Endodermal cell (in vitro differentiated cells): ENCODE data around the gene NCOA5. TPM values are rescaled to one million over a fixed set of nuclear protein-coding genes. Genes with fewer than 3 reads are reported as not detected.

Experiments
- DNase-seq: peaks from one replicate; pipeline ENCODE4 v3.0.0-alpha.2; 2017
- H3K27ac ChIP-seq: 2 replicates; pipeline ENCODE4 v1.5.1; 2013; ENCODE audit warnings: mild to moderate bottlenecking, low read depth, low read length, moderate library complexity
- H3K27me3 ChIP-seq: 2 replicates; pipeline ENCODE4 v1.6.1; 2013; ENCODE audit warnings: mild to moderate bottlenecking, low read length, moderate library complexity; ENCODE audit not compliant: insufficient read depth, control insufficient read depth, poor library complexity, severe bottlenecking
- H3K36me3 ChIP-seq: 2 replicates; pipeline ENCODE4 v1.7.0; 2013; ENCODE audit warnings: mild to moderate bottlenecking, low read length, moderate library complexity; ENCODE audit not compliant: control insufficient read depth, insufficient read depth
- H3K4me1 ChIP-seq: one replicate; pipeline ENCODE4 v1.7.0; 2013; ENCODE audit warnings: low read length; ENCODE audit not compliant: control insufficient read depth, insufficient read depth
- H3K4me3 ChIP-seq: 2 replicates; pipeline ENCODE4 v1.5.1; 2013; ENCODE audit warnings: mild to moderate bottlenecking, low read length, moderate library complexity
- H3K9ac ChIP-seq: 2 replicates; pipeline ENCODE4 v1.6.1; 2013; ENCODE audit warnings: mild to moderate bottlenecking, low read length, moderate library complexity; ENCODE audit not compliant: poor library complexity, severe bottlenecking; ENCODE audit errors: extremely low read depth
- H3K9me3 ChIP-seq: 2 replicates; pipeline ENCODE4 v1.6.1; 2013; ENCODE audit warnings: mild to moderate bottlenecking, low read length, moderate library complexity; ENCODE audit not compliant: control insufficient read depth
- H3K27ac Mint-ChIP-seq: 2 replicates; pipeline ENCODE4 v1.8.0; 2020; ENCODE audit warnings: mixed read lengths
- H3K27me3 Mint-ChIP-seq: 2 replicates; pipeline ENCODE4 v1.8.0; 2021; ENCODE audit warnings: mild to moderate bottlenecking, mixed read lengths; ENCODE audit not compliant: insufficient read depth
- H3K36me3 Mint-ChIP-seq: 2 replicates; pipeline ENCODE4 v1.8.0; 2020; ENCODE audit warnings: low read depth, mixed read lengths
- H3K4me1 Mint-ChIP-seq: 2 replicates; pipeline ENCODE4 v1.8.0; 2020; ENCODE audit warnings: mixed read lengths
- H3K4me3 Mint-ChIP-seq: 2 replicates; pipeline ENCODE4 v1.8.0; 2020; ENCODE audit warnings: mild to moderate bottlenecking, moderate library complexity, mixed read lengths
- H3K9me3 Mint-ChIP-seq: 2 replicates; pipeline ENCODE4 v1.8.0; 2020; ENCODE audit warnings: mild to moderate bottlenecking, mixed read lengths
- WGBS, 2 experiments: methylation state at CpG; one replicate each; pipeline versions ENCODE4 v1.1.5 to v1.1.7; 2013; ENCODE audit warnings: missing lambda C conversion rate in 2 of 2, mixed read lengths in 1 of 2; ENCODE audit not compliant: insufficient coverage in 1 of 2, insufficient read length in 1 of 2; 5-methylcytosine and 5-hydroxymethylcytosine counted together
- total RNA-seq, 2 donors: library from RNA; stranded (reverse); fragmentation: NEBNext Ultra II Directional in 1 of 2; extraction: Animal tissue kit (Norgen Biotek cat#: 25700) in 1 of 2; gene quantifications; 2 replicates in 1 of 2; 3 replicates in 1 of 2; pipeline ENCODE4 v1.2.1, GENCODE V29; 2021
- TF ChIP-seq, protein P1 (sequence below): fragments of 200-600 bp; sonication (generic); conservative IDR thresholded peaks from 2 replicates; pipeline ENCODE4 v1.5.0; 2021; ENCODE audit warnings: antibody characterized with exemption, mild to moderate bottlenecking

Gene NCOA5
- total RNA-seq, 2 donors from 2014 or later = 19.3 to 28.7 TPM

DNA sequence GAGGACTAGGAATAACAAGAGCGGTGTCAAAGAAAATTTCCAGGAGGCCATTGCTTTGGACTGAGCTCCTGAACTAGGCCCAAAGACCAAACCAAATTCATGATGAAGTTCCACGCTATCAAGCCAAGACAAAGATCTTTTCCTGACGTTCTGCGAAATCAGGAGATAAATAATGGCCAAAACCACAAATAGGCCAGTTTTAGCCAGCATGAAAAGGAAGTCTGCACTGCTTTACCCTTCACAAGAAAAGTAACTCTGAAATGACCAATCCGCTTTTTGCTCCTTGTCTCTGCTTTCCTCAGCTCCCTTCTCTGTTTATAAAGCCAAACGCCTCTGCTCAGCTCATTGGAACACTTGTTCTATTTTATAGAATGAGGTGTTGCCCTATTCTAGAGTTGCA, 6.7 kb downstream of the NCOA5 start:
- Mint-ChIP-seq H3K4me3 (no peak overlapping the region), H3K4me1 (peaks cover 66% of the 10 kb centered on the region)

DNA sequence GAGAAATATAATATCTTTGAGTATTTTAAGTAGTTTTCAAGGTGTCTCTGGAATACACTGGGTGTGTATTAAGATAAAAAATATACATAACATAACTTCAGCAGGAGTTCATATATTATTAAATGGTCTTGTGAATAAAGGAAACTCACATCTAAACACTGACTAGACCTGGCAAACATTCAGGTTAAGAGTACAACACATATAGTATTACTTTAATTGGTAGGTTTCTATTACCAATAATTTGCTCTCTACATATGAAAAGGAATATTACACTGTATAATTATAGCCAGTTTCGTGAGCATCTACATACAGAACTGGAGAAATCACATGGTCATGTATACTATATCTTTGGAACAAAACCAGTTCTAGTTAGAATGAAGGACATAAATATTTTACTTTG, 8.7 kb downstream of the NCOA5 start:
- Mint-ChIP-seq H3K27me3 (no peaks in the 10 kb centered on the region), H3K36me3 (peaks cover 8% of the 10 kb centered on the region), H3K9me3 (no peaks in the 10 kb centered on the region), H3K27ac (no peak overlapping the region), H3K4me3 (no peak overlapping the region), H3K4me1 (peaks cover 74% of the 10 kb centered on the region)
- H3K27ac ChIP-seq = no peak overlapping the region
- no peak overlapping the region for H3K4me3 ChIP-seq
- no peak overlapping the region for H3K9ac ChIP-seq
- TF ChIP-seq, protein P1, sequence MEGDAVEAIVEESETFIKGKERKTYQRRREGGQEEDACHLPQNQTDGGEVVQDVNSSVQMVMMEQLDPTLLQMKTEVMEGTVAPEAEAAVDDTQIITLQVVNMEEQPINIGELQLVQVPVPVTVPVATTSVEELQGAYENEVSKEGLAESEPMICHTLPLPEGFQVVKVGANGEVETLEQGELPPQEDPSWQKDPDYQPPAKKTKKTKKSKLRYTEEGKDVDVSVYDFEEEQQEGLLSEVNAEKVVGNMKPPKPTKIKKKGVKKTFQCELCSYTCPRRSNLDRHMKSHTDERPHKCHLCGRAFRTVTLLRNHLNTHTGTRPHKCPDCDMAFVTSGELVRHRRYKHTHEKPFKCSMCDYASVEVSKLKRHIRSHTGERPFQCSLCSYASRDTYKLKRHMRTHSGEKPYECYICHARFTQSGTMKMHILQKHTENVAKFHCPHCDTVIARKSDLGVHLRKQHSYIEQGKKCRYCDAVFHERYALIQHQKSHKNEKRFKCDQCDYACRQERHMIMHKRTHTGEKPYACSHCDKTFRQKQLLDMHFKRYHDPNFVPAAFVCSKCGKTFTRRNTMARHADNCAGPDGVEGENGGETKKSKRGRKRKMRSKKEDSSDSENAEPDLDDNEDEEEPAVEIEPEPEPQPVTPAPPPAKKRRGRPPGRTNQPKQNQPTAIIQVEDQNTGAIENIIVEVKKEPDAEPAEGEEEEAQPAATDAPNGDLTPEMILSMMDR = no peak
- H3K27me3 ChIP-seq = no peaks in the 10 kb centered on the region
- no peaks in the 10 kb centered on the region for H3K9me3 ChIP-seq
- peaks cover 8% of the 10 kb centered on the region for H3K4me1 ChIP-seq
- 60% methylated on average over 1 of the region's 1 CpG; no CpG with 5 or more reads in 1 of the 2 experiments for WGBS, 2 experiments
- DNase-seq = no peak
- peaks cover 20% of the 10 kb centered on the region for H3K36me3 ChIP-seq

More for the DNA sequence above, 6.7 kb downstream of the NCOA5 start:
- no peak overlapping the region for H3K27ac Mint-ChIP-seq
- Histone ChIP-seq H3K9me3 (no peaks in the 10 kb centered on the region), H3K4me3 (no peak overlapping the region), H3K4me1 (peaks cover 8% of the 10 kb centered on the region), H3K36me3 (peaks cover 14% of the 10 kb centered on the region), H3K9ac (no peak overlapping the region), H3K27me3 (no peaks in the 10 kb centered on the region), H3K27ac (no peak overlapping the region)
- no peaks in the 10 kb centered on the region for H3K9me3 Mint-ChIP-seq
- TF ChIP-seq, protein P1 = no peak
- H3K36me3 Mint-ChIP-seq = peaks cover 8% of the 10 kb centered on the region
- no peaks in the 10 kb centered on the region for H3K27me3 Mint-ChIP-seq
- WGBS, 2 experiments = 93 to 94% methylated on average over 5 to 6 of the region's 6 CpGs
- DNase-seq = no peak

DNA sequence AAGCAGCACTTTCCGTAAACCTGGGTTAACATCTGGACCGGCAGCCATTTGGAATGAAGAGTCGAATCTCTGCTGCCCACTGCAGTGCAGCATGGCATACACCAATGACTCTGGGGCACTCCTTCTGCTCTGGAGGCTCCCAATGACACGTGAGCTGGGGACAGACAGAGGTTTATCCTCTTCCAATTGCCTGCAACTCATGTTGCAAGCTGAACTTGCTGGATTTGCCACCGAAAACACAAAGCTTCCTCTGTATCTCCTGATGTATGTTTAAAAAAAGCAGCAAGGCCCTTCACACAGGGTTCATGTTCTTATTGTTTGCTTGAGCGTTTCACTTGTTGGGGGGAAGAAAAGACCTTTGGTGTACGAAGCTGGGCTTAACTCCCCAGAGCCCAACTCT, 10.8 kb downstream of the NCOA5 start:
- H3K4me1 Mint-ChIP-seq = peaks cover 65% of the 10 kb centered on the region
- no peak overlapping the region for H3K9ac ChIP-seq
- DNase-seq = no peak
- H3K4me3 ChIP-seq = no peak overlapping the region
- no peaks in the 10 kb centered on the region for H3K9me3 ChIP-seq
- H3K27me3 ChIP-seq = no peaks in the 10 kb centered on the region
- no peaks in the 10 kb centered on the region for H3K27me3 Mint-ChIP-seq
- H3K36me3 Mint-ChIP-seq = peaks cover 23% of the 10 kb centered on the region
- no peak overlapping the region for H3K4me3 Mint-ChIP-seq
- H3K27ac ChIP-seq = no peak overlapping the region
- no peaks in the 10 kb centered on the region for H3K9me3 Mint-ChIP-seq
- 88 to 93% methylated on average over 5 to 7 of the region's 7 CpGs for WGBS, 2 experiments
- H3K27ac Mint-ChIP-seq = no peak overlapping the region
- H3K4me1 ChIP-seq = peaks cover 6% of the 10 kb centered on the region
- H3K36me3 ChIP-seq = peaks cover 40% of the 10 kb centered on the region
- TF ChIP-seq, protein P1 = no peak
